GM21423 (cell line): ENCODE results near the gene UGT1A4.
"Not testable (repeated sequence)": the region's sequence is repeated elsewhere in the genome, so short reads cannot be mapped to it uniquely, and the experiment has no call there.

ENCODE experiments used
- ATAC-seq: cut with Tn5 transposase; IDR thresholded peaks from one replicate; pipeline ENCODE4 v1.9.1; 2021; ENCODE audit warnings: mild to moderate bottlenecking, moderate library complexity; ENCODE audit not compliant: unreplicated experiment

Gene UGT1A4

GRCh38 chr2:233699424-233700027 is 19.0 kb upstream of the UGT1A4 start:
- no peak for ATAC-seq

GRCh38 chr2:233700028-233700635 is 18.4 kb upstream of the UGT1A4 start:
- no peak for ATAC-seq

GRCh38 chr2:233700842-233701241 is 17.7 kb upstream of the UGT1A4 start:
- not testable (repeated sequence) for ATAC-seq

GRCh38 chr2:233702238-233702637 is 16.3 kb upstream of the UGT1A4 start:
- ATAC-seq, result no peak

- no peak for ATAC-seq
Observed at GRCh38 chr2:233705911-233706506, 12.5 kb upstream of the UGT1A4 start.

GRCh38 chr2:233706720-233707119 is 11.8 kb upstream of the UGT1A4 start:
- ATAC-seq, result no peak

GRCh38 chr2:233707940-233708644 is 10.4 kb upstream of the UGT1A4 start:
- ATAC-seq, result no peak

- ATAC-seq, result no peak
Observed at GRCh38 chr2:233708942-233709341, 9.6 kb upstream of the UGT1A4 start.

GRCh38 chr2:233711312-233712008 is 7.1 kb upstream of the UGT1A4 start:
- ATAC-seq, result no peak

GRCh38 chr2:233712611-233713261 is 5.8 kb upstream of the UGT1A4 start, which contains the start of gene UGT1A5:
TSS of gene UGT1A5 (plus strand) at chr2:233712907. CDS start at chr2:233712992, 85 bp downstream.
- ATAC-seq, result no peak

GRCh38 chr2:233713262-233713615 is 5.3 kb upstream of the UGT1A4 start:
- ATAC-seq, result no peak

GRCh38 chr2:233714121-233714520 is 4.4 kb upstream of the UGT1A4 start:
- ATAC-seq, result no peak

GRCh38 chr2:233728723-233729301 is 10.3 kb downstream of the UGT1A4 start, which contains the start of gene UGT1A3:
TSS of gene UGT1A3 (plus strand) at chr2:233729042. CDS start at chr2:233729127, 85 bp downstream.
- ATAC-seq, result no peak

GRCh38 chr2:233736868-233737653 is 18.5 kb downstream of the UGT1A4 start:
- ATAC-seq, result not testable (repeated sequence)

GRCh38 chr2:233740870-233741269 is 22.3 kb downstream of the UGT1A4 start:
- ATAC-seq, result no peak

- no peak for ATAC-seq
Observed at GRCh38 chr2:233743464-233744259, 25.1 kb downstream of the UGT1A4 start.

- no peak for ATAC-seq
Observed at GRCh38 chr2:233745073-233745755, 26.7 kb downstream of the UGT1A4 start.

- ATAC-seq, result not testable (repeated sequence)
Observed at GRCh38 chr2:233745838-233746237, 27.3 kb downstream of the UGT1A4 start.
